ENCODE data around the gene ADK. TPM values are rescaled to one million over a fixed set of nuclear protein-coding genes. Genes with fewer than 3 reads are reported as not detected.

ADK gene
- total RNA-seq, 1 experiment from 2014 or later: 26.8 TPM

DNA sequence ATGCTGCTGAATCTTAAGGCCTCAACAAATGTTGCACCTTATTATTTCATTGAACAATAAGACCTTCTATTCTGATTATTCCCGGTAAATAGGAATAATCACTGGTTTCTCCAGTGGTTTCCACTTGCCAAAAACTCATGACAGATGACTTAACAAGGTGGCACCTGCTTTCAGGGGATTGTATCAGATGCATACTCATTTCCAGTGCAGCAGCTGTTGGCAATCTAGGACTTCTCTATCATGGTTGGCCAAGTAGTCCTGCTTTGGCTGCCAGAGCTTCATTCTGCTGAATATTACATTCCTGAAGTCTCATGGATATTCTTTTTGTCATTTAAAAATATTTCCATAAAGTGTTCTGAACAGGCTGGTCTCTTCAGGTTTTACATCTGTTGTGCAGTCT is 193.3 kb downstream of the ADK start:
- Histone ChIP-seq H3T11ph (ENCODE audit: low read length) (no peak overlapping the region), H4K8ac (replicated peaks; ENCODE audit: insufficient read length, low read depth, low read length) (no peak overlapping the region), H3K4me2 (ENCODE audit: insufficient read depth, insufficient read length, low read length) (no peak overlapping the region), H2AFZ (ENCODE audit: low read length) (no peak overlapping the region), H3K27ac (ENCODE audit: insufficient read length, low read depth, low read length) (no peak overlapping the region), H3K4me1 (ENCODE audit: insufficient read depth, low read length) (no peaks in the 10 kb centered on the region), H3K18ac (ENCODE audit: insufficient read length, low read depth, low read length) (no peak overlapping the region), H3K9me3 (ENCODE audit: control insufficient read depth, low read depth, low read length) (no peaks in the 10 kb centered on the region), H2BK15ac (ENCODE audit: low read depth, low read length) (no peak overlapping the region), H3K23ac (ENCODE audit: insufficient read length, low read depth, low read length) (no peak overlapping the region), H3K4ac (ENCODE audit: low read depth, low read length) (no peak overlapping the region), H2BK20ac (ENCODE audit: low read depth, low read length, poor library complexity, severe bottlenecking) (no peak overlapping the region), H2BK120ac (ENCODE audit: low read depth, low read length, poor library complexity, severe bottlenecking) (no peak overlapping the region), H3K79me2 (ENCODE audit: insufficient read depth, low read length) (no peaks in the 10 kb centered on the region), H2BK12ac (ENCODE audit: insufficient read length, low read depth, low read length) (no peak overlapping the region), H2AK5ac (ENCODE audit: insufficient read length, low read length) (no peak overlapping the region), H3K9ac (ENCODE audit: extremely low read depth, insufficient read length, low read length) (no peak overlapping the region), H3K56ac (ENCODE audit: insufficient read length, low read depth, low read length) (no peak overlapping the region), H4K20me1 (ENCODE audit: control insufficient read depth, insufficient read depth, insufficient read length) (no peaks in the 10 kb centered on the region), H3K27me3 (ENCODE audit: insufficient read depth, low read length) (no peaks in the 10 kb centered on the region), H4K91ac (ENCODE audit: insufficient read length, low read depth, low read length) (no peak overlapping the region), H3K23me2 (ENCODE audit: insufficient read length, low read depth, low read length, poor library complexity, severe bottlenecking) (no peaks in the 10 kb centered on the region), H3K14ac (ENCODE audit: insufficient read depth, low read length) (no peak overlapping the region), H4K5ac (ENCODE audit: insufficient read length, low read depth, low read length) (no peak overlapping the region), H3K79me1 (ENCODE audit: insufficient read depth, low read depth, low read length, poor library complexity, severe bottlenecking) (peaks cover 4% of the 10 kb centered on the region), H2BK5ac (ENCODE audit: insufficient read length, low read length) (no peak overlapping the region)
- TF ChIP-seq, protein P1, sequence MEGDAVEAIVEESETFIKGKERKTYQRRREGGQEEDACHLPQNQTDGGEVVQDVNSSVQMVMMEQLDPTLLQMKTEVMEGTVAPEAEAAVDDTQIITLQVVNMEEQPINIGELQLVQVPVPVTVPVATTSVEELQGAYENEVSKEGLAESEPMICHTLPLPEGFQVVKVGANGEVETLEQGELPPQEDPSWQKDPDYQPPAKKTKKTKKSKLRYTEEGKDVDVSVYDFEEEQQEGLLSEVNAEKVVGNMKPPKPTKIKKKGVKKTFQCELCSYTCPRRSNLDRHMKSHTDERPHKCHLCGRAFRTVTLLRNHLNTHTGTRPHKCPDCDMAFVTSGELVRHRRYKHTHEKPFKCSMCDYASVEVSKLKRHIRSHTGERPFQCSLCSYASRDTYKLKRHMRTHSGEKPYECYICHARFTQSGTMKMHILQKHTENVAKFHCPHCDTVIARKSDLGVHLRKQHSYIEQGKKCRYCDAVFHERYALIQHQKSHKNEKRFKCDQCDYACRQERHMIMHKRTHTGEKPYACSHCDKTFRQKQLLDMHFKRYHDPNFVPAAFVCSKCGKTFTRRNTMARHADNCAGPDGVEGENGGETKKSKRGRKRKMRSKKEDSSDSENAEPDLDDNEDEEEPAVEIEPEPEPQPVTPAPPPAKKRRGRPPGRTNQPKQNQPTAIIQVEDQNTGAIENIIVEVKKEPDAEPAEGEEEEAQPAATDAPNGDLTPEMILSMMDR (conservative IDR thresholded peaks at IDR 0.05): no peak
- peaks cover 0 to 11% (median 11%) of the 10 kb centered on the region in 3 experiments; a peak in 4 of 7 replicates for H3K36me3 Mint-ChIP-seq (ENCODE audit: insufficient read depth in 1 of 3, low read depth in 3 of 3)
- H3K4me1 Mint-ChIP-seq: peaks cover 0 to 5% of the 10 kb centered on the region in 2 experiments; a peak in 1 of 4 replicates
- peaks cover 10 to 12% of the 10 kb centered on the region in 2 experiments; a peak in 4 of 5 replicates for H3K9me3 Mint-ChIP-seq
- no peaks in the 10 kb centered on the region for H3K27me3 Mint-ChIP-seq (ENCODE audit: low read depth)
- DNase-seq: no peak
- no peak overlapping the region for H3K27ac Mint-ChIP-seq
- H3K4me3 Mint-ChIP-seq: no peak overlapping the region
- no CpG with 5 or more reads among the region's 1 CpG for WGBS (ENCODE audit: extremely low coverage, insufficient read length, low lambda C conversion rate)
